GM10266 (cell line): ENCODE data around the gene CFAP251.
A peak's percentile ranks its signal among the peaks of the same experiment; 100 is the strongest.

Experiments
- DNase-seq: peaks from one replicate; pipeline ENCODE4 v3.0.0; 2012; ENCODE audit errors: extremely low spot score
- TF ChIP-seq, protein P1 (sequence below): IDR thresholded peaks from 2 replicates; pipeline ENCODE4 v1.5.1; 2012; ENCODE audit warnings: mild to moderate bottlenecking, low read depth; ENCODE audit not compliant: control insufficient read depth, insufficient read depth; ENCODE audit errors: missing control alignments

The CFAP251 gene

DNA sequence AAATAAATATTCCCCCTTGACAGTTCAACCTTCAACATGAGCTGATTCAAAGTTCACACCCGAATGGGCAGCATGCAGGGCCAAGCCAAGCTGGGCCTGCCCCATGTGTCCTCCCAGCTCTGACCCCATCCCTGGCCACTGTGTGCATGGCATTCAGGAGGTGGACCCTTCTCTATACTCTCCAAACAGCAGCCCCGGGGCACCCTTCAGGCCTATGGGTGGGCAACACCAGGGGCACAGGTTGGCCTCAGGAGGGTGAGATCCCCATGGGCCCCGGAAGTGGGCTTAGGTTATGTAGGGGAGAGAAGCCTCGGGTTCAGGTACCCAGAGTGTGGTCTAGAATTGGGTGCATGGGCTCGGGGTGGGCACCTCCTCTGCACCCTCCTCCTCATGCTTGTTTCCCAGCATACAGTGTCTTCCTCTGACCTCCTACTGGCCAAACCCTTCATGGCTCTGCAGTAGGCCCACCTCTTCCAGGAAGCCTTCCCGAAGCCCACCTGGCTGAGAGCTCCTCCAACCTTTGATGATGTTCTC is 71.8 kb downstream of the CFAP251 start:
- DNase-seq = no peak
- TF ChIP-seq, protein P1, sequence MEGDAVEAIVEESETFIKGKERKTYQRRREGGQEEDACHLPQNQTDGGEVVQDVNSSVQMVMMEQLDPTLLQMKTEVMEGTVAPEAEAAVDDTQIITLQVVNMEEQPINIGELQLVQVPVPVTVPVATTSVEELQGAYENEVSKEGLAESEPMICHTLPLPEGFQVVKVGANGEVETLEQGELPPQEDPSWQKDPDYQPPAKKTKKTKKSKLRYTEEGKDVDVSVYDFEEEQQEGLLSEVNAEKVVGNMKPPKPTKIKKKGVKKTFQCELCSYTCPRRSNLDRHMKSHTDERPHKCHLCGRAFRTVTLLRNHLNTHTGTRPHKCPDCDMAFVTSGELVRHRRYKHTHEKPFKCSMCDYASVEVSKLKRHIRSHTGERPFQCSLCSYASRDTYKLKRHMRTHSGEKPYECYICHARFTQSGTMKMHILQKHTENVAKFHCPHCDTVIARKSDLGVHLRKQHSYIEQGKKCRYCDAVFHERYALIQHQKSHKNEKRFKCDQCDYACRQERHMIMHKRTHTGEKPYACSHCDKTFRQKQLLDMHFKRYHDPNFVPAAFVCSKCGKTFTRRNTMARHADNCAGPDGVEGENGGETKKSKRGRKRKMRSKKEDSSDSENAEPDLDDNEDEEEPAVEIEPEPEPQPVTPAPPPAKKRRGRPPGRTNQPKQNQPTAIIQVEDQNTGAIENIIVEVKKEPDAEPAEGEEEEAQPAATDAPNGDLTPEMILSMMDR = no peak

DNA sequence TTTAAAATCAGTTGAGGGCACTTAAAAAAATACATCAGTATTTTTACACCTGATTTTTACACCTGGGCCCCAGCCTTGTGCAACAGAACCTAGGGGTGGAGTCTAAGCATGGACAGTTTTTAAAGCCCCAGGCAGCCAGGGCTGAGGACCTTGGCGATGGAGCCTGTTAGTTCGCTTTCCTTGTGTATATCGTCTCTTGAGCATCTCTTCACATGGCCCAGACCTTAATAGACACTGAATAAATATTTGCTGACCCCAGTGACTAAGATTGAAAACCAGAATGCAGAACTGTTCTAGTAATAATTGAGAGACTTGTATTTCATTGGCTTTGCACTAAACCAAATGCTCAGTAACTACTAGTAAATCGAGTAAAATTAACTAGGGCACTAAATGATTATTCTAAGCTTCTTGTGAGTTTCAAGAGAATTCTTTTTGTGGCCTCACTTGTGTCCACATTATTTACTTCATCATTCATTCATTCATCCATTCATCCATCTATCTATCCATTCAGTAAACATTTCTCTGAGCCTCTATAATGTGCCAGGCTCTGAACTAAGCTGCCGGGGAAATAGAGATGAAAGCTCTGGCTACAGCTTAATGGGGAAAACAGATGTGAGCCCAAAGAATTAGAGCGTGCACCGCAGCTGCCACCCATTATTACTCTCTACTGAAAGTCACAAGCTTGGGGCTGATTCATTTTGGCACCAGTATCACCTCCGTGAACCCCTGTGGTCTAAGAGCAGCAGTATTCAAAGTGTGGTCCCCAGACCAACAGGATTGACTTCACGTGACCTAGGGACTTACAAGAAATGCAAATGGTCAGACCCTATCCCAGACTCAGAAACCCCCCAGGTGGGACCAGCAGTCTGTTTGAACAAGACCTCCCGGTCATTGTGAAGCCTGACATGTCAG is 72.6 kb downstream of the CFAP251 start:
- TF ChIP-seq, protein P1 = no peak
- DNase-seq = peak; percentile 72

DNA sequence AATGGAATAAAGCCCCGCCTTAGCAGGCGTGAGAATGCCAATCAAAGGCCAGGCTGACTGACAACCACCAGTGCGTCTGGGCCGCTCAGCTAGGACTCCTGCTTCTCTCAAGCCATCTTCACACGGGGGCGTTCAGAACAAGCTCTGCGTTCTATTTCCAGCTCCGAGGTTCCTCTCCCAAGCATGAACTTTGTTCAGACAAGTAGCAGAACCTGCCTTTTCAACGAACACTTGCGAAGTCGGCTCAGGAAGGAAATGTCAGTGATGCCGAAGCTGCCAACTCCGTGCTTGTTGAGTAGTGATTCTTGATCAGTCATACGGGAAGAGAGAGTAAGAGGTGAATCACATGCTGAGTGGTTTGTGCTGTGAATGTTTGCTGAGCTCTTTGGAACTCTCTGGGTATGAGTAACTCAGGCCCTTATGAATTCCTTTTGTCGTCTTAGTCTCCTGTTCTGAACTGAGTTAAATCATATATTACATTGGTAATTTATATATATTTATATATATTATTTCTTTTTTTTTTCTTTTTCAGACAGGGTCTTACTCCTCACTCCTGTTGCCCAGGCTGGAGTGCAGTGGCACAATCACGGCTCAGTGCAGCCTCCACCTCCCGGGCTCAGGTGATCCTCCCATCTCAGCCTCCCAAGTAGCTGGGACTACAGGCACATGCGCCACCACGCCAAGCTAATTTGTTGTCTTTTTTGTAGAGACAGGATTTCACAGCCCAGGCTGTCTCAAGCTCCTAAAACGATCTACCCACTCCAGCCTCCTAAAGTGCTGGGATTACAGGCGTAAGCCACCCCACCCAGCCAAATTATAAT is 73.9 kb downstream of the CFAP251 start:
- TF ChIP-seq, protein P1 = no peak
- DNase-seq = peak; percentile 86

DNA sequence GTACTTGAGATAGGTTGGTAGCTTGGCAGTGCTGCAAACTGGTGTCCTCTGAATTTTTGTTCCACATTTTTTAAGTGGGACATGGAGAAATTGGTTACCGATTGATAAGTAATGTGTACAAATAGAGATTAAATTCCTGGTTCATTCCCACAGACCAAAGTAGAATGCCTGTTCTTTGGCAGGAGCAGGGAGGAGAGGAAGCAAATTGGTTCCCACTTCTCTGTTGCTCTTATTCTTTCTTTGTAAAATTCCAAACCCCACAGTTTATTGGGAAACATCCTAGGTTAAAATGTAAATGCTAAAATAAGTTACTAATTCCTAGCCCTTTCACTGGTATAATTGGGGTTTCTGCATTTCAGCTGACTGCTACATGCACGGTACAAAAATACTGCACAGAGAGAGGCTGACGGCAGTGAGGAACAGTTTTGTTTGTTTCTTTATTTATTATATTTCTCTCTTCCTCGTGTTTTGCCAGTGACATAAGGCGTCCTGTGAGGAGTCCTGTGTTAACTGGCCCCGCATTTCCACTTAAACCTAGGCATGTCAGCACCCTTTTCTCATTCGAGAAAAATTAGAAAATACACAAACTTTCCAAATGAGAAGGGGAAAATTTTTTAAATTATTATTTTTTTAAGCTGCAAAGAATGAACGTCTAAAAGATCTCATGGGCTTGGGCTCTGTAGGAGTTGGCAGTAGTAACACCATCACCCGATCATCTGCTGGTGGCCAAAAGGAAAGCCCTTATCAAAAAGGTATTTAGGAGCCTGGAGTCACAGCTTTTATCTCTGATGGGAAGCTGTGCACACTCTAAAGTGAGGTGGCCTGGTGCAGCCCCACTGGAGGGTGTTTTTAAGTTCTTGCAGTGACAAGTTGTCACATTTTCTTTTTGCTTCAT is 77.9 kb downstream of the CFAP251 start:
- no peak for DNase-seq
- TF ChIP-seq, protein P1 = no peak

DNA sequence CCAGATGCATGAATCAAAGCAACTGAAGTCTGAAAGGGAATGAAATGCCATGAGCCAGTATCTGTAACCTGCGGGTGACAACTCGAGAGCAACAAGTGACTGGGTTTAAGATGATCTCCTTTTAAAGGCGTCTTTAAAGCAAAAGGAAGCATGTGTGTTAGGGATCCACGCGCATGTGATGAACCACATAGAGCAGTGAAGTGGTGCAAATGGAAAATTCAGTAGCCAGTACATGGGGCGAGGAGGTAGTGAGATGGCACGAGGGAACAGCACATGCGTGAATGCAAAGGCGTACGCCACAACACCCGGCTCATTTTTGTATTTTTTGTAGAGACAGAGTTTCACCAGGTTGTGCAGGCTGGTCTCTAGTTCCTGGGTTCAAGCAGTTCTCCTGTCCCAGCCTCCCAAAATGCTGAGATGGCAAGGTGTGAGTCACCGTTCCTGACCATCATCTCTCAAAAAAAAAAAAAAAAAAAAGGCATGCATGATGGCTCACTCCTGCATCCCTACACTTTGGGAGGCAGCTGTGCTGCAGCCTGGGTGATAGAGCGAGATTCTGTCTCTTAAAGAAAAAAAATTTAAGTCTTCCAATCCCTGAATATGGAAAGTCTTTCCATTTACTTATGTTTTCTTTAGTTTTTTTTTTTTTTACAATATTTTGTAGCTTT is 78.7 kb downstream of the CFAP251 start:
- TF ChIP-seq, protein P1 = no peak

More for the DNA sequence above, 78.7 kb downstream of the CFAP251 start:
- DNase-seq = no peak
